NT2/D1 (cell line): ENCODE measurements around the gene AKAP6.

ENCODE experiments used
- SUZ12 ChIP-seq: IDR thresholded peaks from 2 replicates; pipeline ENCODE4 v1.6.1; 2011; ENCODE audit not compliant: insufficient read length, insufficient read depth; ENCODE audit errors: extremely low read depth
- YY1 ChIP-seq: IDR thresholded peaks from 2 replicates; pipeline ENCODE4 v1.6.1; 2011; ENCODE audit not compliant: insufficient read length, insufficient read depth
- ZNF274 ChIP-seq: IDR thresholded peaks from 2 replicates; pipeline ENCODE4 v1.6.1; 2011; ENCODE audit warnings: mild to moderate bottlenecking, low read depth, low read length

- TF ChIP-seq SUZ12 (no peak), YY1 (no peak), ZNF274 (no peak)
These were observed 83.4 kb downstream of the AKAP6 start for GRCh38 chr14:32412532-32412931.
